Type B pancreatic cell (in vitro differentiated cells): ENCODE results near the gene C6orf62. TPM values are rescaled to one million over a fixed set of nuclear protein-coding genes. Genes with fewer than 3 reads are reported as not detected.
"Not testable (repeated sequence)": the region's sequence is repeated elsewhere in the genome, so short reads cannot be mapped to it uniquely, and the experiment has no call there.

Experiments used
- DNase-seq: peaks from one replicate; pipeline ENCODE4 v3.0.0; 2021; ENCODE audit warnings: mixed read lengths; ENCODE audit not compliant: unreplicated experiment; ENCODE audit errors: extremely low spot score
- H3K27ac Mint-ChIP-seq: 2 replicates; pipeline ENCODE4 v1.8.0; 2021; ENCODE audit warnings: mild to moderate bottlenecking, mixed read lengths
- H3K27me3 Mint-ChIP-seq: 2 replicates; pipeline ENCODE4 v1.8.0; 2021; ENCODE audit warnings: mixed read lengths
- H3K36me3 Mint-ChIP-seq: 2 replicates; pipeline ENCODE4 v1.8.0; 2021; ENCODE audit warnings: mixed read lengths
- H3K4me1 Mint-ChIP-seq: one replicate; pipeline ENCODE4 v1.8.0; 2021; ENCODE audit warnings: mixed read lengths; ENCODE audit not compliant: unreplicated experiment
- H3K4me3 Mint-ChIP-seq: 2 replicates; pipeline ENCODE4 v1.8.0; 2021; ENCODE audit warnings: mild to moderate bottlenecking, mixed read lengths
- H3K9me3 Mint-ChIP-seq: 2 replicates; pipeline ENCODE4 v1.8.0; 2021; ENCODE audit warnings: mixed read lengths
- total RNA-seq: library from RNA; stranded (reverse); gene quantifications from 2 replicates; pipeline ENCODE4 v1.2.1, GENCODE V29; 2021; ENCODE audit warnings: low replicate concordance
- TF ChIP-seq, protein P1 (sequence below): fragments of 200-600 bp; sonication (generic); conservative IDR thresholded peaks from 2 replicates; pipeline ENCODE4 v1.5.0; 2021; ENCODE audit warnings: antibody characterized with exemption, mild to moderate bottlenecking

Gene C6orf62
- total RNA-seq, 1 donor from 2014 or later, result 77.5 TPM

- no peaks in the 10 kb centered on the region for H3K9me3 Mint-ChIP-seq
- TF ChIP-seq, protein P1, sequence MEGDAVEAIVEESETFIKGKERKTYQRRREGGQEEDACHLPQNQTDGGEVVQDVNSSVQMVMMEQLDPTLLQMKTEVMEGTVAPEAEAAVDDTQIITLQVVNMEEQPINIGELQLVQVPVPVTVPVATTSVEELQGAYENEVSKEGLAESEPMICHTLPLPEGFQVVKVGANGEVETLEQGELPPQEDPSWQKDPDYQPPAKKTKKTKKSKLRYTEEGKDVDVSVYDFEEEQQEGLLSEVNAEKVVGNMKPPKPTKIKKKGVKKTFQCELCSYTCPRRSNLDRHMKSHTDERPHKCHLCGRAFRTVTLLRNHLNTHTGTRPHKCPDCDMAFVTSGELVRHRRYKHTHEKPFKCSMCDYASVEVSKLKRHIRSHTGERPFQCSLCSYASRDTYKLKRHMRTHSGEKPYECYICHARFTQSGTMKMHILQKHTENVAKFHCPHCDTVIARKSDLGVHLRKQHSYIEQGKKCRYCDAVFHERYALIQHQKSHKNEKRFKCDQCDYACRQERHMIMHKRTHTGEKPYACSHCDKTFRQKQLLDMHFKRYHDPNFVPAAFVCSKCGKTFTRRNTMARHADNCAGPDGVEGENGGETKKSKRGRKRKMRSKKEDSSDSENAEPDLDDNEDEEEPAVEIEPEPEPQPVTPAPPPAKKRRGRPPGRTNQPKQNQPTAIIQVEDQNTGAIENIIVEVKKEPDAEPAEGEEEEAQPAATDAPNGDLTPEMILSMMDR, result no peak
- no peak for DNase-seq
- H3K36me3 Mint-ChIP-seq, result peaks cover 8% of the 10 kb centered on the region
- H3K4me3 Mint-ChIP-seq, result no peak overlapping the region
- H3K27ac Mint-ChIP-seq, result no peak overlapping the region
- no peaks in the 10 kb centered on the region for H3K27me3 Mint-ChIP-seq
- peaks cover 4% of the 10 kb centered on the region for H3K4me1 Mint-ChIP-seq
Observed at GRCh38 chr6:24696097-24696496, 22.9 kb downstream of the C6orf62 start.

DNA sequence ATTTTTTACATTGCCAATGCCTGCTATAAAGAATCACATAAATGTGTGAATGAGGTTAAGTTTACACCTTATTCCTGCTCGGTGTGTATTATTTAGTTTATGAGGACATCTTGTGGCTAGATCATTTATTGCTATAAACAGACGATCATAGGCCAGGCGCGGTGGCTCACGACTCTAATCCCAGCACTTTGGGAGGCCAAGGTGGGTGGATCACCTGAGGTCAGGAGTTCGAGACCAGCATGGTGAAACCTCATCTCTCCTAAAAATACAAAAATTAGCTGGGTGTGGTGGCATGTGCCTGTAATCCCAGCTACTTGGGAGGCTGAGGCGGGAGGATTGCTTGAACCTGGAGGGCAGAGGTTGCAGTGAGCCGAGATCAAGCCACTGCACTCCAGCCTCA is 23.3 kb downstream of the C6orf62 start:
- not testable (repeated sequence) for H3K27ac Mint-ChIP-seq, H3K27me3 Mint-ChIP-seq, H3K4me3 Mint-ChIP-seq, DNase-seq, H3K4me1 Mint-ChIP-seq, H3K9me3 Mint-ChIP-seq, H3K36me3 Mint-ChIP-seq
- TF ChIP-seq, protein P1, result peak; percentile 74

DNA sequence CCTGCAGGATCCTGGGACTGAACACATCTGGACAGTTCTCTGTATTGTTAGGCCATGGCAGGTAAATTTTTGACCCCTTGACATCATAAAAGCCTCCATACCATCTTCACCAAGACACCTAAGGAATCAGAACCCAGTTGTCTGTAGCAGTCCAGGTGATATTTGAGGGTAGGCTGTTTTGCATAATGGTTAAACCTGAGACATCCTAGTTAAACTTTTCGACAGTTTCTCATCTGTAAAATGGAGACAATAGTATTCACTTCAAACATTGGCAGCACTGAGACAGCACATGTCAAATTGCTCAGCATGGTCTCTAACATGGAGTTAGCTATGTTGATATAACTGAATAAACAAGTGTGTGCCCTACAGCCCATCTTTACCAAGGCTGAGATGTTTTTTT is 24.8 kb downstream of the C6orf62 start:
- H3K27ac Mint-ChIP-seq, result no peak overlapping the region
- peaks cover 4% of the 10 kb centered on the region for H3K4me1 Mint-ChIP-seq
- no peak for DNase-seq
- peaks cover 3% of the 10 kb centered on the region for H3K36me3 Mint-ChIP-seq
- no peaks in the 10 kb centered on the region for H3K9me3 Mint-ChIP-seq
- H3K27me3 Mint-ChIP-seq, result no peaks in the 10 kb centered on the region
- no peak overlapping the region for H3K4me3 Mint-ChIP-seq
- TF ChIP-seq, protein P1, result no peak

GRCh38 chr6:24692848-24693592 is 25.9 kb downstream of the C6orf62 start:
- Mint-ChIP-seq H3K27me3 (no peaks in the 10 kb centered on the region), H3K36me3 (no peaks in the 10 kb centered on the region), H3K9me3 (no peaks in the 10 kb centered on the region), H3K4me3 (no peak overlapping the region), H3K4me1 (peaks cover 4% of the 10 kb centered on the region), H3K27ac (no peak overlapping the region)
- TF ChIP-seq, protein P1, result no peak
- no peak for DNase-seq

GRCh38 chr6:24692415-24692814 is 26.5 kb downstream of the C6orf62 start:
- TF ChIP-seq, protein P1, result no peak
- H3K36me3 Mint-ChIP-seq, result peaks cover 2% of the 10 kb centered on the region
- H3K27ac Mint-ChIP-seq, result no peak overlapping the region
- peaks cover 4% of the 10 kb centered on the region for H3K4me1 Mint-ChIP-seq
- no peaks in the 10 kb centered on the region for H3K9me3 Mint-ChIP-seq
- H3K27me3 Mint-ChIP-seq, result no peaks in the 10 kb centered on the region
- no peak for DNase-seq
- no peak overlapping the region for H3K4me3 Mint-ChIP-seq

- TF ChIP-seq, protein P1, result no peak
- Mint-ChIP-seq H3K4me3 (no peak overlapping the region), H3K36me3 (peaks cover 6% of the 10 kb centered on the region), H3K27ac (no peak overlapping the region), H3K9me3 (no peaks in the 10 kb centered on the region), H3K27me3 (no peaks in the 10 kb centered on the region), H3K4me1 (peaks cover 4% of the 10 kb centered on the region)
- no peak for DNase-seq
Observed at GRCh38 chr6:24692003-24692402, 27.0 kb downstream of the C6orf62 start.
